ENCODE data around the gene KYAT1.

- TF ChIP-seq POLR2A (IDR thresholded peaks at IDR 0.05; ENCODE audit: low read length) (no peak), GATA1 (IDR thresholded peaks at IDR 0.05; ENCODE audit: low read depth, low read length) (no peak)
Observed at GRCh38 chr9:128901379-128901778, 19.6 kb upstream of the KYAT1 start.

Measured in erythroblast (primary cell).